H1 (cell line): ENCODE measurements around the gene MDFIC2. TPM values are rescaled to one million over a fixed set of nuclear protein-coding genes. Genes with fewer than 3 reads are reported as not detected.

Source experiments
- CTCF ChIA-PET: fragments of 300-600 bp; sonication (Branson Sonifier 250); formaldehyde crosslinking; loops from one replicate; lab custom pipeline; 2021; ENCODE audit not compliant: partially characterized antibody; lab: Charles Lee
- POLR2A ChIA-PET: fragments of 300-600 bp; sonication (Branson Sonifier 250); formaldehyde crosslinking; loops from one replicate; lab custom pipeline; 2021; ENCODE audit warnings: inconsistent platforms; ENCODE audit not compliant: partially characterized antibody; lab: Charles Lee
- DNase-seq, 2 experiments: peaks; one replicate each; pipeline versions ENCODE4 v3.0.0 to v3.0.0-alpha.2; 2010 to 2022; ENCODE audit warnings: low spot score in 2 of 2, low read depth in 1 of 2, mixed read lengths in 1 of 2
- FAIRE-seq: peaks from 2 replicates; lab custom pipeline; 2011; peaks lifted over from hg19 to GRCh38; lab: Jason Lieb, UNC
- H2AFZ ChIP-seq: 2 replicates; pipeline ENCODE4 v1.8.1; 2012; ENCODE audit warnings: low read length, inconsistent platforms
- H2AK5ac ChIP-seq: 2 replicates; pipeline ENCODE4 v1.6.1; 2013; ENCODE audit warnings: low read depth, low read length
- H2BK120ac ChIP-seq: replicated peaks from 2 replicates; pipeline ENCODE3; 2013; ENCODE audit warnings: low read depth, low read length, inconsistent platforms
- H2BK12ac ChIP-seq: 2 replicates; pipeline ENCODE4 v1.6.1; 2013; ENCODE audit warnings: low read depth, low read length
- H2BK15ac ChIP-seq: 2 replicates; pipeline ENCODE4 v1.6.1; 2013; ENCODE audit warnings: low read length
- H2BK20ac ChIP-seq: 2 replicates; pipeline ENCODE4 v1.6.1; 2013; ENCODE audit warnings: low read length
- H2BK5ac ChIP-seq: 2 replicates; pipeline ENCODE4 v1.6.1; 2013; ENCODE audit warnings: low read depth, low read length
- H3K14ac ChIP-seq: 2 replicates; pipeline ENCODE4 v1.6.1; 2013; ENCODE audit warnings: inconsistent platforms; ENCODE audit not compliant: insufficient read length
- H3K18ac ChIP-seq: 2 replicates; pipeline ENCODE4 v1.6.1; 2013; ENCODE audit warnings: low read length; ENCODE audit errors: extremely low read depth
- H3K23ac ChIP-seq: 2 replicates; pipeline ENCODE4 v1.6.1; 2013; ENCODE audit warnings: inconsistent platforms; ENCODE audit not compliant: insufficient read length
- H3K23me2 ChIP-seq: 2 replicates; pipeline ENCODE4 v1.6.1; 2013; ENCODE audit warnings: low read depth, low read length
- H3K27ac ChIP-seq: 2 replicates; pipeline ENCODE4 v1.6.1; 2011; ENCODE audit warnings: low read depth, low read length, inconsistent platforms
- H3K27me3 ChIP-seq, 4 experiments: replicated peaks in 1 of 4; 1 replicate in 1 of 4; 2 replicates in 3 of 4; pipeline versions ENCODE4 v1.6.1 to v1.8.1; 2011 to 2013; ENCODE audit warnings: low read length in 3 of 4, mild to moderate bottlenecking in 3 of 4, inconsistent platforms in 2 of 4, mixed read lengths in 2 of 4, moderate library complexity in 1 of 4; ENCODE audit not compliant: control insufficient read depth in 3 of 4, insufficient read depth in 3 of 4; ENCODE audit errors: extremely low read depth in 1 of 4
- H3K36me3 ChIP-seq, 4 experiments: 2 replicates each; pipeline versions ENCODE4 v1.6.1 to v1.8.1; 2011 to 2013; ENCODE audit warnings: mild to moderate bottlenecking in 4 of 4, low read length in 3 of 4, moderate library complexity in 2 of 4, control low read depth in 1 of 4, inconsistent platforms in 1 of 4; ENCODE audit not compliant: insufficient read depth in 4 of 4, control insufficient read depth in 2 of 4
- H3K4ac ChIP-seq: replicated peaks from 2 replicates; pipeline ENCODE3; 2013; ENCODE audit warnings: low read length, low read depth, mixed read lengths, inconsistent platforms; ENCODE audit not compliant: insufficient read length
- H3K4me1 ChIP-seq, 4 experiments: replicated peaks in 1 of 4; 1 replicate in 1 of 4; 2 replicates in 3 of 4; pipeline versions ENCODE4 v1.6.1 to v1.8.1; 2011 to 2013; ENCODE audit warnings: low read length in 3 of 4, inconsistent platforms in 2 of 4, mixed read lengths in 1 of 4; ENCODE audit not compliant: insufficient read depth in 4 of 4, control insufficient read depth in 3 of 4
- H3K4me2 ChIP-seq, 2 experiments: 2 replicates each; pipeline versions ENCODE4 v1.6.1 to v1.8.1; 2011 to 2013; ENCODE audit warnings: low read depth in 2 of 2, low read length in 2 of 2, control low read depth in 1 of 2, inconsistent platforms in 1 of 2, mild to moderate bottlenecking in 1 of 2; ENCODE audit not compliant: insufficient read depth in 1 of 2
- H3K4me3 ChIP-seq, 4 experiments: fragments of 200-600, 300-600 bp in 1 of 4; sonication (generic), shearing (Covaris generic), sonication (Bioruptor Twin) in 1 of 4; 2 replicates each; pipeline versions ENCODE4 v1.5.1 to v1.8.1; 2011 to 2016; ENCODE audit warnings: low read length in 4 of 4, low read depth in 3 of 4, control low read depth in 2 of 4, inconsistent platforms in 2 of 4, mild to moderate bottlenecking in 2 of 4, mixed read lengths in 1 of 4, moderate library complexity in 1 of 4; ENCODE audit not compliant: insufficient read depth in 2 of 4; ENCODE audit errors: extremely low read depth in 1 of 4
- H3K56ac ChIP-seq: replicated peaks from 2 replicates; pipeline ENCODE3; 2013; ENCODE audit warnings: low read depth, mild to moderate bottlenecking, mixed read lengths, low read length, inconsistent platforms; ENCODE audit not compliant: insufficient read length
- H3K79me1 ChIP-seq: 2 replicates; pipeline ENCODE4 v1.6.1; 2013; ENCODE audit warnings: low read depth, low read length, control low read depth
- H3K79me2 ChIP-seq, 2 experiments: 2 replicates each; pipeline versions ENCODE4 v1.6.1 to v1.8.1; 2012 to 2013; ENCODE audit warnings: low read length in 2 of 2, mild to moderate bottlenecking in 2 of 2, inconsistent platforms in 1 of 2; ENCODE audit not compliant: insufficient read depth in 2 of 2, control insufficient read depth in 1 of 2
- H3K9ac ChIP-seq, 4 experiments: replicated peaks in 1 of 4; 1 replicate in 1 of 4; 2 replicates in 3 of 4; pipeline versions ENCODE4 v1.6.1 to v1.8.1; 2011 to 2013; ENCODE audit warnings: low read depth in 3 of 4, low read length in 3 of 4, control low read depth in 2 of 4, mild to moderate bottlenecking in 2 of 4, moderate library complexity in 2 of 4, inconsistent platforms in 1 of 4; ENCODE audit errors: extremely low read depth in 1 of 4
- H3K9me3 ChIP-seq, 2 experiments: 2 replicates each; pipeline versions ENCODE4 v1.6.1 to v1.8.1; 2012 to 2013; ENCODE audit warnings: mild to moderate bottlenecking in 2 of 2, moderate library complexity in 2 of 2, control low read depth in 1 of 2, inconsistent platforms in 1 of 2, low read depth in 1 of 2, low read length in 1 of 2, mixed read lengths in 1 of 2; ENCODE audit not compliant: insufficient read depth in 2 of 2
- H4K20me1 ChIP-seq, 2 experiments: replicated peaks in 1 of 2; 2 replicates each; pipeline versions ENCODE3 to v1.8.1; 2011 to 2013; ENCODE audit warnings: inconsistent platforms in 2 of 2, low read length in 2 of 2, mild to moderate bottlenecking in 1 of 2; ENCODE audit not compliant: insufficient read depth in 2 of 2, control insufficient read depth in 1 of 2
- H4K5ac ChIP-seq: 2 replicates; pipeline ENCODE4 v1.6.1; 2013; ENCODE audit warnings: low read length, low read depth, mixed read lengths, inconsistent platforms; ENCODE audit not compliant: insufficient read length
- H4K8ac ChIP-seq: 2 replicates; pipeline ENCODE4 v1.8.0; 2013; ENCODE audit warnings: mild to moderate bottlenecking, moderate library complexity, low read length, inconsistent platforms; ENCODE audit not compliant: insufficient read depth; ENCODE audit errors: extremely low read depth
- H4K91ac ChIP-seq: replicated peaks from 2 replicates; pipeline ENCODE3; 2013; ENCODE audit warnings: low read length, mixed read lengths, inconsistent platforms; ENCODE audit not compliant: insufficient read length
- CBX5 ChIP-seq: fragments of 300-800, 300-1000 bp; sonication (generic); IDR thresholded peaks from 2 replicates; pipeline ENCODE4 v1.7.1; 2016; ENCODE audit warnings: antibody characterized with exemption, low read length, low read depth
- CHD2 ChIP-seq: IDR thresholded peaks from 2 replicates; pipeline ENCODE4 v1.6.1; 2012; ENCODE audit warnings: low read length, improper control_type of control experiment
- CTBP2 ChIP-seq: IDR thresholded peaks from 2 replicates; pipeline ENCODE4 v1.7.0; 2011; ENCODE audit warnings: borderline replicate concordance, mild to moderate bottlenecking, moderate library complexity, mixed read lengths, low read length; ENCODE audit not compliant: insufficient read depth, insufficient read length
- EP300 ChIP-seq, 2 experiments: IDR thresholded peaks; 1 replicate in 1 of 2; 2 replicates in 1 of 2; pipeline ENCODE4 v1.6.1; 2011 to 2012; ENCODE audit warnings: low read depth in 2 of 2, low read length in 2 of 2, mild to moderate bottlenecking in 2 of 2, borderline replicate concordance in 1 of 2, inconsistent platforms in 1 of 2, moderate library complexity in 1 of 2
- EZH2 ChIP-seq: fragments of 200-600 bp; sonication (generic); IDR thresholded peaks from 2 replicates; pipeline ENCODE4 v1.7.1; 2012; ENCODE audit warnings: low read depth, mild to moderate bottlenecking, moderate library complexity, low read length, inconsistent platforms; ENCODE audit not compliant: severe bottlenecking
- GABPA ChIP-seq: IDR thresholded peaks from 2 replicates; pipeline ENCODE4 v1.6.1; 2011; ENCODE audit warnings: mild to moderate bottlenecking, low read length, moderate library complexity, borderline replicate concordance; ENCODE audit not compliant: insufficient read depth
- JUN ChIP-seq: IDR thresholded peaks from 2 replicates; pipeline ENCODE4 v1.6.1; 2011; ENCODE audit warnings: low read depth, mild to moderate bottlenecking, improper control_type of control experiment, low read length
- KDM4A ChIP-seq: IDR thresholded peaks from one replicate; pipeline ENCODE4 v1.7.1; 2012; ENCODE audit warnings: low read depth, mild to moderate bottlenecking, moderate library complexity, low read length, inconsistent platforms; ENCODE audit not compliant: severe bottlenecking
- PHF8 ChIP-seq: fragments of 200-600 bp; sonication (generic); conservative IDR thresholded peaks from 2 replicates; pipeline ENCODE4 v1.7.1; 2012; ENCODE audit warnings: low read depth, mild to moderate bottlenecking, inconsistent platforms, low read length, moderate library complexity
- RFX5 ChIP-seq: IDR thresholded peaks from 2 replicates; pipeline ENCODE4 v1.6.1; 2011; ENCODE audit warnings: low read depth, low read length, improper control_type of control experiment, borderline replicate concordance
- RXRA ChIP-seq: IDR thresholded peaks from 2 replicates; pipeline ENCODE4 v1.6.1; 2011; ENCODE audit warnings: low read depth, mild to moderate bottlenecking, low read length, moderate library complexity; ENCODE audit not compliant: insufficient read depth
- SP1 ChIP-seq: IDR thresholded peaks from 2 replicates; pipeline ENCODE4 v1.6.1; 2011; ENCODE audit warnings: low read depth, low read length
- TEAD4 ChIP-seq: IDR thresholded peaks from 2 replicates; pipeline ENCODE4 v1.6.1; 2012; ENCODE audit warnings: low read depth, low read length, inconsistent platforms, mixed read lengths
- WGBS, 2 experiments: shearing (Covaris generic) in 1 of 2; methylation state at CpG; one replicate each; pipeline versions ENCODE4 v1.1.6 to v1.1.7; 2013 to 2015; ENCODE audit warnings: low lambda C conversion rate in 2 of 2, mixed read lengths in 2 of 2, inconsistent platforms in 1 of 2, low coverage in 1 of 2, missing lambda C conversion rate in 1 of 2; ENCODE audit not compliant: insufficient replicate concordance in 2 of 2, insufficient coverage in 1 of 2, insufficient read length in 1 of 2; ENCODE audit errors: extremely low coverage in 1 of 2, missing lambda C conversion rate in 1 of 2; 5-methylcytosine and 5-hydroxymethylcytosine counted together
- polyA plus RNA-seq, 7 experiments: library from polyadenylated mRNA; depleted of rRNA in 3 of 7; stranded (reverse) in 5 of 7; unstranded in 2 of 7; fragments of >200 nt in 5 of 7; fragments of 200-250 nt in 2 of 7; gene quantifications; 1 replicate in 5 of 7; 2 replicates in 1 of 7; 4 replicates in 1 of 7; pipeline versions ENCODE4 v1.2.1 to v1.2.3, GENCODE V29; 2011 to 2013; ENCODE audit warnings: missing spikeins in 2 of 7, mixed read lengths in 2 of 7
- total RNA-seq: library from RNA; stranded (reverse); fragmentation: NEBNext Ultra II Directional; extraction: Animal tissue kit (Norgen Biotek cat#: 25700); gene quantifications from 2 replicates; pipeline ENCODE4 v1.2.1, GENCODE V29; 2021

MDFIC2 gene
- total and polyA plus RNA-seq, 2 of the 8 experiments (the other 6 are each of a cell fraction or from before 2014, with no cell fraction given): not detected

GRCh38 chr3:70248856-70249255, 63.6 kb downstream of the MDFIC2 start:
- Histone ChIP-seq H2BK15ac (no peak overlapping the region), H3K27me3 (no peaks in the 10 kb centered on the region), H3K14ac (no peak overlapping the region), H2BK5ac (no peak overlapping the region), H3K23ac (no peak overlapping the region), H2AFZ (no peak overlapping the region; the same call in 1 of the 2 replicates), H2BK20ac (no peak overlapping the region), H3K36me3 (no peaks in the 10 kb centered on the region), H3K4me1 (no peaks in the 10 kb centered on the region), H4K8ac (no peak overlapping the region), H4K91ac (no peak overlapping the region), H3K79me1 (no peaks in the 10 kb centered on the region), H2BK120ac (no peak overlapping the region), H4K5ac (no peak overlapping the region), H3K4me2 (no peak overlapping the region), H3K56ac (no peak overlapping the region), H3K27ac (no peak overlapping the region), H3K18ac (no peak overlapping the region), H2BK12ac (no peak overlapping the region), H2AK5ac (no peak overlapping the region), H3K4me3 (no peak overlapping the region), H3K23me2 (no peaks in the 10 kb centered on the region), H3K9me3 (no peaks in the 10 kb centered on the region), H4K20me1 (no peaks in the 10 kb centered on the region), H3K9ac (no peak overlapping the region), H3K79me2 (no peaks in the 10 kb centered on the region), H3K4ac (no peak overlapping the region)
- CTCF ChIA-PET: no interaction called here
- WGBS, 2 experiments: 95% methylated on average over 4 of the region's 4 CpGs; no CpG with 5 or more reads in 1 of the 2 experiments
- no peak for TF ChIP-seq RFX5
- no peak for TF ChIP-seq GABPA
- TF ChIP-seq PHF8: no peak
- TF ChIP-seq TEAD4: no peak
- no peak for TF ChIP-seq CHD2
- TF ChIP-seq EP300 (IDR thresholded peaks at IDR 0.05; ENCODE audit: borderline replicate concordance in 1 of 2, low read depth in 2 of 2, low read length in 2 of 2): no peak
- no peak for TF ChIP-seq SP1
- TF ChIP-seq CBX5: no peak
- TF ChIP-seq KDM4A: no peak
- TF ChIP-seq RXRA: no peak
- TF ChIP-seq EZH2: no peak
- no peak for TF ChIP-seq CTBP2
- TF ChIP-seq JUN: no peak
- DNase-seq (no peak), FAIRE-seq (no peak)
- POLR2A ChIA-PET: no interaction called here
